ENCODE data around the gene SMIM38.

GRCh38 chr11:69115586-69116560 lies 39.9 kb upstream of the SMIM38 start:
- TF ChIP-seq CTCF (IDR thresholded peaks at IDR 0.05) (no peak), POLR2A (IDR thresholded peaks at IDR 0.05) (peak in 1 of 2 donors; percentile 74)
